GM12892 (cell line): Measurements from ENCODE around the gene TCF23.

Source experiments
- POLR2A ChIP-seq: IDR thresholded peaks from 2 replicates; pipeline ENCODE4 v1.6.1; 2011; ENCODE audit warnings: low read depth, low read length, control low read depth
- POLR2AphosphoS5 ChIP-seq: IDR thresholded peaks from 2 replicates; pipeline ENCODE4 v1.6.1; 2011; ENCODE audit warnings: low read depth, low read length, control low read depth
- TAF1 ChIP-seq: IDR thresholded peaks from 2 replicates; pipeline ENCODE4 v1.6.1; 2011; ENCODE audit warnings: low read depth, mild to moderate bottlenecking, control low read depth, low read length, borderline replicate concordance

GRCh38 chr2:27134781-27135477, 13.9 kb upstream of the TCF23 start:
- no peak for TF ChIP-seq POLR2A
- 0 out of 2 replicates have a peak, but pooled peaks have one; percentile 20 for TF ChIP-seq TAF1
- TF ChIP-seq POLR2AphosphoS5 = no peak
